ENCODE results near the gene TGFBR3. TPM values are rescaled to one million over a fixed set of nuclear protein-coding genes. Genes with fewer than 3 reads are reported as not detected.

TGFBR3 gene
- total RNA-seq, 1 experiment from 2014 or later = 2.4 TPM

GRCh38 chr1:91864017-91864700 is 21.8 kb downstream of the TGFBR3 start:
- no peak for DNase-seq
- H3K4me3 Mint-ChIP-seq = no peak overlapping the region

More at GRCh38 chr1:91864017-91864700, 21.8 kb downstream of the TGFBR3 start:
- Histone ChIP-seq H3K9me3 (ENCODE audit: control insufficient read depth, low read depth, low read length) (no peaks in the 10 kb centered on the region), H3K18ac (ENCODE audit: insufficient read length, low read depth, low read length) (no peak overlapping the region), H2AK5ac (ENCODE audit: insufficient read length, low read length) (no peak overlapping the region), H3K23me2 (ENCODE audit: insufficient read length, low read depth, low read length, poor library complexity, severe bottlenecking) (no peaks in the 10 kb centered on the region), H3K4me1 (ENCODE audit: insufficient read depth, low read length) (no peaks in the 10 kb centered on the region), H2BK15ac (ENCODE audit: low read depth, low read length) (no peak overlapping the region), H3K27ac (ENCODE audit: insufficient read length, low read depth, low read length) (no peak overlapping the region), H3K9ac (ENCODE audit: extremely low read depth, insufficient read length, low read length) (no peak overlapping the region), H2BK12ac (ENCODE audit: insufficient read length, low read depth, low read length) (no peak overlapping the region), H2BK5ac (ENCODE audit: insufficient read length, low read length) (no peak overlapping the region), H4K8ac (replicated peaks; ENCODE audit: insufficient read length, low read depth, low read length) (no peak overlapping the region), H4K91ac (ENCODE audit: insufficient read length, low read depth, low read length) (no peak overlapping the region), H2BK120ac (ENCODE audit: low read depth, low read length, poor library complexity, severe bottlenecking) (no peak overlapping the region), H3K27me3 (ENCODE audit: insufficient read depth, low read length) (no peaks in the 10 kb centered on the region), H3K4ac (ENCODE audit: low read depth, low read length) (no peak overlapping the region), H3T11ph (ENCODE audit: low read length) (no peak overlapping the region), H3K79me1 (ENCODE audit: insufficient read depth, low read depth, low read length, poor library complexity, severe bottlenecking) (no peaks in the 10 kb centered on the region), H2AFZ (ENCODE audit: low read length) (no peak overlapping the region), H3K4me2 (ENCODE audit: insufficient read depth, insufficient read length, low read length) (no peak overlapping the region), H2BK20ac (ENCODE audit: low read depth, low read length, poor library complexity, severe bottlenecking) (no peak overlapping the region), H3K56ac (ENCODE audit: insufficient read length, low read depth, low read length) (no peak overlapping the region), H4K20me1 (ENCODE audit: control insufficient read depth, insufficient read depth, insufficient read length) (no peaks in the 10 kb centered on the region), H3K79me2 (ENCODE audit: insufficient read depth, low read length) (no peaks in the 10 kb centered on the region), H3K14ac (ENCODE audit: insufficient read depth, low read length) (no peak overlapping the region), H3K23ac (ENCODE audit: insufficient read length, low read depth, low read length) (no peak overlapping the region), H4K5ac (ENCODE audit: insufficient read length, low read depth, low read length) (no peak overlapping the region)
- no peaks in the 10 kb centered on the region for H3K36me3 Mint-ChIP-seq (ENCODE audit: insufficient read depth in 1 of 3, low read depth in 3 of 3)
- no peak overlapping the region for H3K27ac Mint-ChIP-seq
- no peaks in the 10 kb centered on the region for H3K9me3 Mint-ChIP-seq
- H3K27me3 Mint-ChIP-seq (ENCODE audit: low read depth) = no peaks in the 10 kb centered on the region
- no CpG with 5 or more reads among the region's 5 CpGs for WGBS (ENCODE audit: extremely low coverage, insufficient read length, low lambda C conversion rate)
- no peak for TF ChIP-seq CTCF (conservative IDR thresholded peaks at IDR 0.05)
- no peaks in the 10 kb centered on the region for H3K4me1 Mint-ChIP-seq
